Activated CD4-positive, CD25-positive, alpha-beta regulatory T cell treated with anti-CD3 and anti-CD28 coated beads, Interleukin-2, amount 50 U/mL, for 24 hours (primary cell): ENCODE results near the gene ANKRD36.
A peak's percentile ranks its signal among the peaks of the same experiment; 100 is the strongest.
"Not testable (repeated sequence)": the region's sequence is repeated elsewhere in the genome, so short reads cannot be mapped to it uniquely, and the experiment has no call there.

ENCODE experiments used
- ATAC-seq, 2 donors: fragments of 150-1000 bp; cut with Tn5 transposase; one replicate each; pipeline ENCODE4 v1.10.0; 2021; ENCODE audit warnings: mild to moderate bottlenecking in 1 of 2, moderate library complexity in 1 of 2

Gene ANKRD36

DNA sequence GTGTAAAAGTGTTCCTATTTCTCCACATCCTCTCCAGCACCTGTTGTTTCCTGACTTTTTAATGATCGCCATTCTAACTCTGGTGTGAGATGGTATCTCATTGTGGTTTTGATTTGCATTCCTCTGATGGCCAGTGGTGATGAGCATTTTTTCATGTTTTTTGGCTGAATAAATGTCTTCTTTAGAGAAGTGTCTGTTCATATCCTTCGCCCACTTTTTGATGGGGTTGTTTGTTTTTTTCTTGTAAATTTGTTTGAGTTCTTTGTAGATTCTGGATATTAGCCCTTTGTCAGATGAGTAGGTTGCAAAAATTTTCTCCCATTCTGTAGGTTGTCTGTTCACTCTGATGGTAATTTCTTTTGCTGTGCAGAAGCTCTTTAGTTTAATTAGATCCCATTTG lies 16.1 kb downstream of the ANKRD36 start:
- ATAC-seq: not testable (repeated sequence)

DNA sequence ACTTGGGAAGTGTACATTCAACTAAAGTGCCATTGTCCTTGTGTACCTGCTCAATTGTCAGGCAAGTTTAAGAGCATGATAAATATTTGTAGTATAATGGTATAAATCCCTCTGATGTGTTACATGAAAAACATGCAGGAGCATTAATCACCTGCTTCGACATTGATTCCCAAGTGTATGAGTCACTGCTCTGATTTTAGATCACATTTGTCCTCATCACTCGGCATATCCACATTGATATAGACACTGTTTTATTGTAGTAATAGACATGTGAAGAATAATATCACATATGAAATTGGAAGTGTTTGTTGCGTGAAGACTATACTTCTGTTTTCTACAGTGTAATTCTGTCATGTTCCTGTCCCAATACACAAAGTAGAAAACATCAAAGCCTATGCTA lies 31.1 kb downstream of the ANKRD36 start:
- not testable (repeated sequence) for ATAC-seq

DNA sequence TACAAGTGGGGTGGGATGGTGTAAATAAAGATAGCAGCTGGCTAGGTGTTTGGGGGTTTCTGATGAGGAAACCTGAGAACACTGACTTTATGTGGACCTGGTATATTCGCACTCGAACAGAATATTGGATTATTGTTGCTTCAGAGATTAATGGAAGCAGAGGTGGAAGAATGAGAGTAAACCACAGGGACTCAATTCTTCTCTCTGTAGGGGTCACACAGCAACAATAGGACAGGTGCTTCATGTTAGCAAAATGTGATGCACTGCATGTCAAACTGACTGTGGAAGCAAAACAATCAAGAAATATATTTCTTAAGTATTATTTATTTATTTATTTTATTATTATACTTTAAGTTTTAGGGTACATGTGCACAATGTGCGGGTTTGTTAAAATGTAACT lies 53.6 kb downstream of the ANKRD36 start:
- ATAC-seq: not testable (repeated sequence)

DNA sequence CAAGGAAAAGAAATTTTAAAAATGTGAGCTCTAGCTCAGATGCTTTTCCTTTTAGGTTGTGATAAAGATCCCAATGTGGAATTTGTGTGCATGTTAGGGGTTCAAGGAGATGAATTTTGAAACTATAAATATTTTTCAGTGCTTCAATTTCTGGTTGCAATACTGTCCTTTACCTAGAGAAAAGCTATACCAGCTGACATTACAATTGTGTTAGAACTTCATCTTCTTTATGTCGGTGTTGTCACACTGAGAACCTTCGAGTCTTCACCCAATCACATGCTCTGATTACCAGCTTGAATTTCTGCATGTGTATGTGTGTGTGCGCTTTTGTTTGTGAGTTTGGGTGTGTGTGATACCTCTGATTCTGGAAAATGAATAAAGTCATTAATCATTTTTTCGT lies 55.0 kb downstream of the ANKRD36 start:
- not testable (repeated sequence) for ATAC-seq

DNA sequence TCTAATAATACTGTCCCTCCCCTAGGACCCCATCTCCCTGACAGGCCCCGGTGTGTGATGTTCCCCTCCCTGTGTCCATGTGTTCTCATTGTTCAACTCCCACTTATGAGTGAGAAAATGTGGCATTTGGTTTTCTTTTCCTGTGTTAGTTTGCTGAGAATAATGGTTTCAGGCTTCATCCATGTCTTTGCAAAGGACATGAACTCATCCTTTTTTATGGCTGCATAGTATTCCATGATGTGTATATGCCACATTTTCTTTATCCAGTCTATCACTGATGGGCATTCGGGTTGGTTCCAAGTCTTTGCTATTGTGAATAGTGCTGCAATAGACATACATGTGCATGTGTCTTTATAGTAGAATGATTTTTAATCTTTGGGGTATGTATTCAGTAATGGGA lies 55.6 kb downstream of the ANKRD36 start:
- not testable (repeated sequence) for ATAC-seq

DNA sequence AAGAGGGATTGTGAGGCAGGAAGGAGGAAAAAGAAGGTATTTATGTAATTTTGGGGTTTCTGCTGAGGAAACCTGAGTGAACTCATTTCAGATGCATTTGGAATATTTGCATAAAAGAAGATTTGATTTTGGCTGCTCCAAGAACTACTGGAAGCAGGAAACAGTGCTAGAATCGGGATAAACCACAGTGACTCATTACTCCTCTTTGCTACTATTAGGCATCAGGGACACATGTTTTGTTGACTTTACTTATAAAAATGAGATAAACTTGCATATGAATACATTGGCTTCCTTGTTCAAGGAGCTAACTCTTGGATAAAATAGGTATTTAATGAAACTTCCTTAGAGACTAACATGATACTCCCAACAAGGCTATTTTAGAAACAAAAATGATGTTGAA lies 67.4 kb downstream of the ANKRD36 start:
- not testable (repeated sequence) for ATAC-seq

DNA sequence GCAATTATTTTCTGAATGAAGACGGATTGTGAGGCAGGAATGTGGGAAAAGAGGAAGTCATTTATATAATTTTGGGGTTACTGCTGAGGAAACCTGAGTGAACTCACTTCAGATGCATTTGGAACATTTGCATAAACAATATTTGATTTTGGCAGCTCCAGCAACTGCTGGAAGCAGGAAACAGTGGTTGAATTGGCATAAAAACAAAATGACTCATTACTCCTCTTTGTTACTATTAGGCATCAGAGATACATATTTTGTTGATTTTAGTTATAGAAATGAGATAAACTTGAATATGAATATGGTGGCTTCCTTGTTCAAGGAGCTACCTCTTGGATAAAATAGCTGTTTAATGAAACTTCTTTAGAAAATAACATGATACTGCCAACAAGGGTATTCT lies 82.4 kb downstream of the ANKRD36 start:
- ATAC-seq: not testable (repeated sequence)

DNA sequence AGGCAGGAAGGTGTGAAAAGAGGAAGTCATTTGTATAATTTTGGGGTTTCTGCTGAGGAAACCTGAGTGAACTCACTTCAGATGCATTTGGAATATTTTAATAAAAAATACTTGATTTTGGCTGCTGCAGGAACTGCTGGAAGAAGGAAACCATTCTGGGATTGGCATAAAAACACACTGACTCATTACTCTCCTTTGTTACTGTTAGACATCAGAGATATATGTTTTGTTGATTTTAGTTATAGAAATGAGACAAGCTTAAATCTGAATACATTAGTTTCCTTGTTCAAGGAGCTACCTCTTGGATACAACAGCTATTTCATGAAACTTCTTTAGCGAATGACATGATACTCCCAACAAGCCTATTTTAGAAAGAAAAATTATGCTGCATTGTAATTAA lies 84.3 kb downstream of the ANKRD36 start:
- ATAC-seq: not testable (repeated sequence)

DNA sequence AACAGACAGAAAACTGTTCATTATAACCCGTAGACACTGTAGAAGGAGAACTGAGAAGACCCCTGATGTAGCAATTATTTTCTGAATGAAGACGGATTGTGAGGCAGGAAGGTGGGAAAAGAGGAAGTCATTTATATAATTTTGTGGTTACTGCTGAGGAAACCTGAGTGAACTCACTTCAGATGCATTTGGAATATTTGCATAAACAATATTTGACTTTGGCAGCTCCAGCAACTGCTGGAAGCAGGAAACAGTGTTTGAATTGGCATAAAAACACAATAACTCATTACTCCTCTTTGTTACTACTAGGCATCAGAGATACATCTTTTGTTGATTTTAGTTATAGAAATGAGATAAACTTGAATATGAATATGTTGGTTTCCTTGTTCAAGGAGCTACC lies 87.9 kb downstream of the ANKRD36 start:
- not testable (repeated sequence) for ATAC-seq

DNA sequence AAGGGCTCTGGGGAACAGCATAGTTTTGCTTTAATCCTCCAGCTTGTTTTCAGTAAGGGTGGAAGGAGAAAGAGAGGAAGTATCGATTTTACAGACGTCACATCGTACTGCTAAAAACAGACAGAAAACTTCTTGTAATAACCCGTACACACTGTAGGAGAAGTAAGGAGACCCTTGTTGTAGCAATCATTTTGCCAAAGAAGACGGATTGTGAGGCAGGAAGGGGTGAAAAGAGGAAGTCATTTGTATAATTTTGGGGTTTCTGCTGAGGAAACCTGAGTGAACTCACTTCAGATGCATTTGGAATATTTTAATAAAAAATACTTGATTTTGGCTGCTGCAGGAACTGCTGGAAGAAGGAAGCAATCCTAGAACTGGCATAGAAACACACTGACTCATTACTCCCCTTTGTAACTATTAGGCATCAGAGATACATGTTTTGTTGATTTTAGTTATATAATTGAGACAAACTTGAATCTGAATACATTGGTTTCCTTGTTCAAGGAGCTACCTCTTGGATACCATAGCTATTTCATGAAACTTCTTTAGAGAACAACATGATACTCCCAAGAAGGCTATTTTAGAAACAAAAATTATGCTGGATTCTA lies 89.8 kb downstream of the ANKRD36 start:
- ATAC-seq: not testable (repeated sequence)

DNA sequence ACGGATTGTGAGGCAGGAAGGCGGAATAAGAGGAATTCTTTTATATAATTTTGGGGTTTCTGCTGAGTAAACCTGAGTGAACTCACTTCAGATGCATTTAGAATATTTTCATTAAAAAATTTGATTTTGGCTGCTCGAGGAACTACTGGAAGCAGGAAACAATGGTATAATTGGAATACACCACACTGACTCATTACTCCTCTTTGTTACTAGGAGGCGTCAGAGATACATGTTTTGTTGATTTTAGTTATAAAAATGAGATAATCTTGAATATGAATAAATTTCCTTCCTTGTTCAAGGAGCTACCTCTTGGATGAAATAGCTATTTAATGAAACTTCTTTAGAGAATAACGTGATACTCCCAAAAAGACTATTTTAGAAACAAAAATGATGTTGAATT lies 97.4 kb downstream of the ANKRD36 start:
- no peak for ATAC-seq

DNA sequence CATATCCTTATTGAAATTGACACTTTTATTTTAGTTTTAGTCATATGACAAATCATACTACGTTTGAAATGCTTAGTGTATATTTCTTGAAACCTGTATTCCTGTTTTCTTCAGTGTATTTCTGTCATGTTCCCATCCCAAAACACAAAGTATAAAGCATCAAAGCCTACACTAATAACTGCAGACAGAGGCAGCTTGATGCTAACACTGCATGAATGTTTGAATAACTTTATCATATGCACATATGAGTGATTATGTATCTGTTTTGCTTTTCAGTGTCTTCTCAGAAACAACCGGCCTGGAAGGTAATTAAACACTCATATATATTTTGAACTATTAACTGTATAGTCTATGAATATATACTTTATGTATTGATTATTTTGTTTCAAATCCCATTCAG lies 102.1 kb downstream of the ANKRD36 start:
- ATAC-seq: not testable (repeated sequence)

DNA sequence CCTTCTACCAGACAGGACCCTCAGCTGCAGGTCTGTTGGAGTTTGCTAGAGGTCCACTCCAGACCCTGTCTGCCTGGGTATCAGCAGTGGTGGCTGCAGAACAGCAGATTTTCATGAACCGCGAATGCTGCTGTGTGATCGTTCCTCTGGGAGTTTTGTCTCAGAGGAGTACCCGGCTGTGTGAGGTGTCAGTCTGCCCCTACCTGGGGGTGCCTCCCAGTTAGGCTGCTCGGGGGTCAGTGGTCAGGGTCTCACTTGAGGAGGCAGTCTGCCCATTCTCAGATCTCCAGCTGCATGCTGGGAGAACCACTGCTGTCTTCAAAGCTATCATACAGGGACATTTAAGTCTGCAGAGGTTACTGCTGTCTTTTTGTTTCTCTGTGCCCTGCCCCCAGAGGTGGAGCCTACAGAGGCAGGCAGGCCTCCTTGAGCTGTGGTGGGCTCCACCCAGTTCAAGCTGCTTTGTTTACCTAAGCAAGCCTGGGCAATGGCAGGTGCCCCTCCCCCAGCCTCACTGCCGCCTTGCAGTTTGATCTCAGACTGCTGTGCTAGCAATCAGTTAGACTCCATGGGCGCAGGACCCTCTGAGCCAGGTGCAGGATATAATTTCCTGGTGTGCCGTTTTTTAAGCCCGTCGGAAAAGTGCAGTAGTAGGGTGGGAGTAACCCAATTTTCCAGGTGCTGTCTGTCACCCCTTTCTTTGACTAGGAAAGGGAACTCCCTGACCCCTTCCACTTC lies 118.1 kb downstream of the ANKRD36 start:
- not testable (repeated sequence) for ATAC-seq

DNA sequence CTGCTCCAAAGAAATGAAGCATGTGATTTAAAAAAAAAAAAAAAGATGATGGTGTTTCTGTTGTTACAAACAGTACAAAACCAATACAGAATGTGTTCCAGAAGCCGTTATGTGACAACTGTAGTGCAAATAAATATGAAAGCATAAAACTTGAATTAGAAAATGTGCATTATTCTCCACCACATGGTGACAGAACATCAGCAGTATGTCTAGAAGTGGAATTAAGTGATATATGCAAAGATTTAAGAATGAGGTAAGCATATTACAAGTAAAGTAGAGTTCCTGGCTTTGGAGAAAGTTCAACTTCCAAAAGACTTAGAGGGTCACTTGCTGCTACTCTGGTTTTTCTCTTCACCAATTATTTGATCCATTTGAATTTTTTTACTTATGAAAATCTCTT lies 120.0 kb downstream of the ANKRD36 start:
- ATAC-seq: not testable (repeated sequence)

DNA sequence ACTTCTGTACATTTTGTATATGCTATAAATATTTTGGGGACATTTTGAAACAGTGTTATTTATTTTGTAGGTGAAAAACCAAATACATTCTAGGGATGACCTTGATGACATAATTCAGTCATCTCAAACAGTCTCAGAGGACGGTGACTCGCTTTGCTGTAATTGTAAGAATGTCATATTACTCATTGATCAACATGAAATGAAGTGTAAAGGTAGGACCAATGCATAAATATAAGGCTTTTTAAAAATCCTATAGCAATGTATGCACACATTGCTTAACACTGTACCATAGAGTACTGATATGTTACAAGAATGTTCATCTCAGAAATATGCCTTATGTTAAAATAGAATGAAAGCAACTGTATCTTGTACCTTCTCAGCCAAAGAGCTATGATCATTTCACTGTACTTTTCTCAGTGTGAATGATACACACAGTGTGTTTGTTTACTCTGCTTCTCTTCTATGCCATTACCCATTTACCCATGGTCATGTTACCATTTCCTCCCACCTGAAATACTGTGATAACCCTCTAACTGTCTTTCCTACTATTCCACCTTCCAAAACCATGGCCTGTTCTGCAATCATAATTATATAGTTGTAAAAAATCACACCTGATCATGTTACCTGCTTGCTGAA lies 120.8 kb downstream of the ANKRD36 start:
- ATAC-seq: peak; percentile 71 to 87

DNA sequence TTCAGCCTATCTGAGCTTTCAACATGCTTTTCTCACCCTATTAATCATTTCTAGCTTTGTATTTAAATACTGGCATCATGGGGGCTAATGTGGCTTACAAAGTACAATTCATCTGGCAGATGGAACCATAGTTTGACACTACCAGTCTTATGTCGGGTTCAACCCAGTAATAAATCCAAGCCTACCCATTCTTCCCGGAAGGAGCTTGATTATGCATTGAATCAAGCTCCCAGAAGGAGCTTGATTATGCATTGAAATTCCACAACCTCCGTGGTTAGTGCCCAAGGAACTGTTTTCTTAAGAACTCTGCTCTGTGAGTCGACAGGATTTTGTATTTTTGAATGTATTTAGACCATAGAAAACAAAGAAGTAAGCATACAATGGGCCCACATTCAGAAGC lies 148.2 kb downstream of the ANKRD36 start:
- not testable (repeated sequence) for ATAC-seq

DNA sequence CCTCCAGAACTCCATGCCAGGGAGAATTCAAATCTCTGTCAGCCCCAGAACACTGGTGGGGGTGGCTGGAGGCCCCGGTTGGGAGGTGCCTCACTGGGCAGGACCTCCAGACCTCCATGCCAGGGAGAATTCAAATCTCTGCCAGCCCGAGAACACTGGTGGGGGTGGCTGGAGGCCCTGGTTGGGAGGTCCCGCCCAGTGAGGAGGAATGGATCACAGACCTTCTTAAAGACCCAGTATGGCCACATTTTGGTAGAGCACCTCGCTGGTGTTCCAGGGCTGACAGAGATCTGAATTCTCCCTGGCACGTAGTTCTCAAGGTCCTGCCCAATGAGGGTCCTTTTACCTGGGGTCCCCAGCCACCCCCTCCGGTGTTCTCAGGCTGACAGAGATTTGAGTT lies 153.5 kb downstream of the ANKRD36 start:
- not testable (repeated sequence) for ATAC-seq

DNA sequence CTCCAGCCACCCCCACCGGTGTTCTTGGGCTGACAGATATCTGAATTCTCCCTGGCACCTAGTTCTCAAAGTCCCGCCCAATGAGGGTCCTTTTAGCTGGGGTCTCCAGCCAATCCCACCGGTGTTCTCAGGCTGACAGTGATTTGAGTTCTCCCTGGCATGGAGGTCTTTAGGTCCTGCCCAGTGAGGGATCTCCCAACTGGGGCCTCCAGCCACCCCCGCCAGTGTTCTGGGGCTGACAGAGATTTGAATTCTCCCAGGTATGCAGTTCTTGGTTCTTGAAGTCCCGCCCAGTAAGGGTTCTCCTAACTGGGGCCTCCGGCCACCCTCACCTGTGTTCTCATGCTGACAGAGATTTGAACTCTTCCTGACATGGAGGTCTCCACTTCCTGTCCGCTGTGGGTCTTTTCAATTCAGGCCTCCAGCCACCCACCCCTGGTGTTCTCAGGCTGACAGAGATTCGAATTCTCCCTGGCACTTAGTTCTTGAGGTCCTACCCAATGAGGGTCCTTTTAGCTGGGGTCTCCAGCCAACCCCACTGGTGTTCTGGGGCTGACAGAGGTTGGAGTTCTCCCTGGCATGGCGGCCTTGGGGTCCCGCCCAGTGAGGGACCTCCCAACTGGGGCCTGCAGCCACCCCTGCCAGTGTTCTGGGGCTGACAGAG lies 154.6 kb downstream of the ANKRD36 start:
- no peak for ATAC-seq

DNA sequence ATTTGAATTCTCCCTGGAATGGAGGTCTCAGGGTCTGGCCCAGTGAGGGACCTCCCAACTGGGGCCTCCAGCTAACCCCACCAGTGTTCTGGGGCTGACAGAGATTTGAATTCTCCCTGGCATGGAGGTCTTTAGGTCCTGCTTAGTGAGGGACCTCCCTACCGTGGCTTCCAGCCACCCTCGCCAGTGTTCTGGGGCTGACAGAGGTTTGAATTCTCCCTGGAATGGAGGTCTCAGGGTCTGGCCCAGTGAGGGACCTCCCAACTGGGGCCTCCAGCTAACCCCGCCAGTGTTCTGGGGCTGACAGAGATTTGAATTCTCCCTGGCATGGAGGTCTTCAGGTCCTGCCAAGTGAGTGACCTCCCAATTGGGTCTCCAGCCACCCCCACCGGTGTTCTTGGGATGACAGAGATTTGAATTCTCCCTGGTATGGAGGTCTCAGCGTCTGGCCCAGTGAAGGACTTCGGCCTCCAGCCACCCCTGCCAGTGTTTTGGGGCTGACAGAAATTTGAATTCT lies 155.2 kb downstream of the ANKRD36 start:
- not testable (repeated sequence) for ATAC-seq

DNA sequence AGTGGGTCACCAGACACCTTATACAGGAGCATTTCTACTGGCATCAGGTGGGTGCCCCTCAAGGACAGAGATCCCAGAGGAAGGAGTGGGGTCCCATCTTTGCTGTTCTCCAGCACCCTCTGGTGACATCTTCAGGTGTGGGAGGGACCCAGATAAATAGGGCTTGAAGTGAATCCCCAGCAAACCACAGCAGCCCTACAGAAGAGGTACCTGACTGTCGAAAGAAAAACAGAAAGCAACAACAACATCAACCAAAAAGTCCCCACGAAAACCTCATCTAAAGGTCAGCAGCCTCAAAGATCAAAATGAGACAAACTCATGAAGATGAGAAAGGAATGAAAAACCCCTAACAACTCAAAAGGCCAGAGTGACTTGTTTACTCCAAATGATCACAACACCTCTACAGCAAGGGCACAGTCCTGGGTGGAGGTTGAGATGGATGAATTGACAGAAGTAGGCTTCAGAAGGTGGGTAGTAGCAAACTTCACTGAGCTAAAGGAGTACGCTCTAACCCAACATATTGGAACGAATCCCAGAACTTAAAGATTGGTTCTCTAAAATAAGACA lies 163.4 kb downstream of the ANKRD36 start:
- not testable (repeated sequence) for ATAC-seq

DNA sequence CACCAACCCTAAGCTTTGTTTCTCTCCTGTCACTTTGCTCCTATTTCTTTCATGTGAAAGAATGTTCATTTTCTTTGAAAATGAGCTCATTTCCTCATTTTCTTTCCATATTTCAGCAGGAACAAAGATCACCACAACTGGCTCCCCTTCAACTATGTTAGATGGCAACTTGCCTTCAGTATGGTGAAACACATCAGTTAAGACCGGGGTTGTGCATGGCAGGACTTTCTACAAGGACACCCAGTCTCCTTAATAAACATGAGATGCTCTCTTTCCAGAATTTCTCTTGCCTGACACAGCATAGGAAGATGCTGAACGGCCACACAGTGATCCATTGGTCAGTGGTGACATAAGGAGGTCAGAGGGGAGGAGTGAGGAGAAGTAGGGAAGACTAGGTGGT lies 172.2 kb downstream of the ANKRD36 start:
- not testable (repeated sequence) for ATAC-seq

DNA sequence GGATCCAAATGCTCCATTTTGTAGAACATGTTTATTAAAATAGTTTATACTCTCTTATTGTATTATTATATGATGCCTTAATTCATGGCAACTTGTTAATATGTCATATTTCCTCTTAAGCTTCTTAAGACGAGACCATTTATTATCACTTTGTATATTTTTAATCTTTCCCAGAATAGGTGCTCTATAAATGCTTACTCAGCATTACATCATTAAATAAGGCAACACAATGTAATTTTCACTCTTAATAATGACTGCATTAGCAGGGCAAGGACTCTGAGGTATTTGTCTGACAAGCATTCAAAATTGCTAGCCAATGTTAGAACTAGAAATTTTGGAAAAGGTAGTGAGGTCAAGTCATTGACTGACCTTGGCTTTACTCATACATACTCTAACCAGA lies 180.7 kb downstream of the ANKRD36 start:
- ATAC-seq: not testable (repeated sequence)
